HG02973 (cell line): ENCODE data around the gene STEAP2.
A peak's percentile ranks its signal among the peaks of the same experiment; 100 is the strongest.
"Not testable (repeated sequence)": the region's sequence is repeated elsewhere in the genome, so short reads cannot be mapped to it uniquely, and the experiment has no call there.

ENCODE experiments used
- ATAC-seq: cut with Tn5 transposase; IDR thresholded peaks from one replicate; pipeline ENCODE4 v1.9.1; 2021; ENCODE audit warnings: moderate library complexity; ENCODE audit not compliant: unreplicated experiment

STEAP2 gene

GRCh38 chr7:90232430-90232829 lies 20.9 kb downstream of the STEAP2 start:
- no peak for ATAC-seq

GRCh38 chr7:90233569-90233968 lies 22.0 kb downstream of the STEAP2 start:
- no peak for ATAC-seq

GRCh38 chr7:90236721-90237289 lies 25.3 kb downstream of the STEAP2 start:
- no peak for ATAC-seq

- ATAC-seq, result no peak
These were observed 26.5 kb downstream of the STEAP2 start for GRCh38 chr7:90238022-90238421.

- ATAC-seq, result no peak
These were observed 27.0 kb downstream of the STEAP2 start for GRCh38 chr7:90238583-90238982.

GRCh38 chr7:90239050-90239449 lies 27.5 kb downstream of the STEAP2 start:
- no peak for ATAC-seq

GRCh38 chr7:90239625-90240228 lies 28.2 kb downstream of the STEAP2 start:
- ATAC-seq, result no peak

GRCh38 chr7:90242369-90243168 lies 31.0 kb downstream of the STEAP2 start:
- no peak for ATAC-seq

GRCh38 chr7:90243556-90243955 lies 32.0 kb downstream of the STEAP2 start:
- no peak for ATAC-seq

GRCh38 chr7:90244565-90244908 lies 33.0 kb downstream of the STEAP2 start:
- no peak for ATAC-seq

- ATAC-seq, result peak; percentile 88
These were observed 33.6 kb downstream of the STEAP2 start, which contains the start of gene CFAP69 for GRCh38 chr7:90244909-90245851. CFAP69 (plus strand) TSS chr7:90245174; CDS start chr7:90245425, 251 bp downstream.

GRCh38 chr7:90246171-90246570 lies 34.6 kb downstream of the STEAP2 start:
- no peak for ATAC-seq

- no peak for ATAC-seq
These were observed 37.2 kb downstream of the STEAP2 start for GRCh38 chr7:90248706-90249105.

GRCh38 chr7:90250601-90251303 lies 39.2 kb downstream of the STEAP2 start:
- no peak for ATAC-seq

GRCh38 chr7:90251304-90251635 lies 39.7 kb downstream of the STEAP2 start:
- ATAC-seq, result no peak

- ATAC-seq, result not testable (repeated sequence)
These were observed 44.5 kb downstream of the STEAP2 start for GRCh38 chr7:90256011-90256410.

GRCh38 chr7:90256778-90257177 lies 45.2 kb downstream of the STEAP2 start:
- no peak for ATAC-seq

GRCh38 chr7:90261441-90261840 lies 49.9 kb downstream of the STEAP2 start:
- ATAC-seq, result no peak

GRCh38 chr7:90262438-90262837 lies 50.9 kb downstream of the STEAP2 start:
- peak; percentile 85 for ATAC-seq

- ATAC-seq, result no peak
These were observed 55.3 kb downstream of the STEAP2 start for GRCh38 chr7:90266808-90267207.
